A673 (cell line): ENCODE measurements around the gene HBP1.

Source experiments
- CTCF ChIP-seq: fragments of 300-800, 200-600 bp; sonication (generic); conservative IDR thresholded peaks from 2 replicates; pipeline ENCODE4 v1.5.1; 2017; ENCODE audit warnings: low read depth, mild to moderate bottlenecking, antibody characterized with exemption, low read length, moderate library complexity, mixed read lengths
- EZH2 ChIP-seq: fragments of 200-600 bp; sonication (generic); IDR thresholded peaks from 2 replicates; pipeline ENCODE4 v1.6.1; 2017; ENCODE audit warnings: borderline replicate concordance, low read depth, mild to moderate bottlenecking, mixed read lengths, antibody characterized with exemption, low read length; ENCODE audit not compliant: poor library complexity, severe bottlenecking

- TF ChIP-seq EZH2 (no peak), CTCF (no peak)
Observed at GRCh38 chr7:107244613-107245012, 75.8 kb downstream of the HBP1 start.
